ENCODE data around the gene HHIP. TPM values are rescaled to one million over a fixed set of nuclear protein-coding genes. Genes with fewer than 3 reads are reported as not detected.

Gene HHIP
- total and polyA plus RNA-seq, 2 donors (not counting 1 experiment from before 2014, with no cell fraction given), result under 0.01 to 0.59 TPM

GRCh38 chr4:144695721-144696120 is 49.8 kb downstream of the HHIP start:
- Histone ChIP-seq H3K4me3 (replicated peaks in 1 of 4; ENCODE audit: control extremely low read depth in 1 of 4, insufficient read depth in 1 of 4, low read depth in 3 of 4, low read length in 4 of 4) (no peak overlapping the region), H3K27me3 (ENCODE audit: control insufficient read depth, insufficient read depth, low read length) (no peaks in the 10 kb centered on the region), H3K4me1 (ENCODE audit: control insufficient read depth, extremely low read depth, insufficient read depth, low read length) (peaks cover 4% of the 10 kb centered on the region), H2AFZ (ENCODE audit: low read length) (no peak overlapping the region), H3K9me3 (ENCODE audit: control insufficient read depth, insufficient read depth, low read depth, low read length) (no peaks in the 10 kb centered on the region), H3K36me3 (ENCODE audit: control insufficient read depth, insufficient read depth, low read length) (no peaks in the 10 kb centered on the region), H3K4me2 (ENCODE audit: extremely low read depth, insufficient read depth, low read length) (no peak overlapping the region), H3K9ac (ENCODE audit: insufficient read depth, low read length) (no peak overlapping the region), H4K20me1 (ENCODE audit: control insufficient read depth, extremely low read depth, insufficient read depth, low read length) (no peaks in the 10 kb centered on the region), H3K79me2 (ENCODE audit: control insufficient read depth, insufficient read depth, low read length) (no peaks in the 10 kb centered on the region), H3K27ac (ENCODE audit: insufficient read depth, low read length) (no peak overlapping the region)
- DNase-seq (ENCODE audit: low read depth in 2 of 2), result no peak
- TF ChIP-seq CTCF (conservative IDR thresholded peaks at IDR 0.05 in 1 of 2, IDR thresholded peaks at IDR 0.05 in 1 of 2; ENCODE audit: low read depth in 1 of 2, low read length in 2 of 2) (no peak), EZH2 (IDR thresholded peaks at IDR 0.05; ENCODE audit: low read length, missing control alignments) (no peak)

GRCh38 chr4:144696376-144696775 is 50.4 kb downstream of the HHIP start:
- no peaks in the 10 kb centered on the region for H3K79me2 ChIP-seq (ENCODE audit: control insufficient read depth, insufficient read depth, low read length)
- H3K4me1 ChIP-seq (ENCODE audit: control insufficient read depth, extremely low read depth, insufficient read depth, low read length), result peaks cover 4% of the 10 kb centered on the region
- no peaks in the 10 kb centered on the region for H3K36me3 ChIP-seq (ENCODE audit: control insufficient read depth, insufficient read depth, low read length)
- H3K4me3 ChIP-seq (replicated peaks in 1 of 4; ENCODE audit: control extremely low read depth in 1 of 4, insufficient read depth in 1 of 4, low read depth in 3 of 4, low read length in 4 of 4), result no peak overlapping the region
- H3K27me3 ChIP-seq (ENCODE audit: control insufficient read depth, insufficient read depth, low read length), result no peaks in the 10 kb centered on the region
- no peak overlapping the region for H3K27ac ChIP-seq (ENCODE audit: insufficient read depth, low read length)
- no peak for TF ChIP-seq EZH2 (IDR thresholded peaks at IDR 0.05; ENCODE audit: low read length, missing control alignments)
- TF ChIP-seq CTCF (conservative IDR thresholded peaks at IDR 0.05 in 1 of 2, IDR thresholded peaks at IDR 0.05 in 1 of 2; ENCODE audit: low read depth in 1 of 2, low read length in 2 of 2), result no peak
- H3K9me3 ChIP-seq (ENCODE audit: control insufficient read depth, insufficient read depth, low read depth, low read length), result no peaks in the 10 kb centered on the region
- no peaks in the 10 kb centered on the region for H4K20me1 ChIP-seq (ENCODE audit: control insufficient read depth, extremely low read depth, insufficient read depth, low read length)
- H3K4me2 ChIP-seq (ENCODE audit: extremely low read depth, insufficient read depth, low read length), result no peak overlapping the region
- DNase-seq (ENCODE audit: low read depth in 2 of 2), result no peak
- H3K9ac ChIP-seq (ENCODE audit: insufficient read depth, low read length), result no peak overlapping the region
- no peak overlapping the region for H2AFZ ChIP-seq (ENCODE audit: low read length)

GRCh38 chr4:144699565-144699964 is 53.6 kb downstream of the HHIP start:
- no peaks in the 10 kb centered on the region for H3K36me3 ChIP-seq (ENCODE audit: control insufficient read depth, insufficient read depth, low read length)
- no peak for TF ChIP-seq CTCF (conservative IDR thresholded peaks at IDR 0.05 in 1 of 2, IDR thresholded peaks at IDR 0.05 in 1 of 2; ENCODE audit: low read depth in 1 of 2, low read length in 2 of 2)
- no peak for TF ChIP-seq EZH2 (IDR thresholded peaks at IDR 0.05; ENCODE audit: low read length, missing control alignments)
- H3K27ac ChIP-seq (ENCODE audit: insufficient read depth, low read length), result no peak overlapping the region
- H3K27me3 ChIP-seq (ENCODE audit: control insufficient read depth, insufficient read depth, low read length), result no peaks in the 10 kb centered on the region
- no peaks in the 10 kb centered on the region for H4K20me1 ChIP-seq (ENCODE audit: control insufficient read depth, extremely low read depth, insufficient read depth, low read length)
- H3K4me3 ChIP-seq (replicated peaks in 1 of 4; ENCODE audit: control extremely low read depth in 1 of 4, insufficient read depth in 1 of 4, low read depth in 3 of 4, low read length in 4 of 4), result no peak overlapping the region
- peaks cover 4% of the 10 kb centered on the region for H3K4me1 ChIP-seq (ENCODE audit: control insufficient read depth, extremely low read depth, insufficient read depth, low read length)
- peak in 1 of 2 donors; percentile 82 for DNase-seq (ENCODE audit: low read depth in 2 of 2)
- no peak overlapping the region for H3K9ac ChIP-seq (ENCODE audit: insufficient read depth, low read length)
- H2AFZ ChIP-seq (ENCODE audit: low read length), result no peak overlapping the region
- H3K9me3 ChIP-seq (ENCODE audit: control insufficient read depth, insufficient read depth, low read depth, low read length), result no peaks in the 10 kb centered on the region
- H3K4me2 ChIP-seq (ENCODE audit: extremely low read depth, insufficient read depth, low read length), result no peak overlapping the region
- H3K79me2 ChIP-seq (ENCODE audit: control insufficient read depth, insufficient read depth, low read length), result no peaks in the 10 kb centered on the region
